Activated T-cell treated with anti-CD3 and anti-CD28 coated beads for 48 hours (primary cell): ENCODE results near the gene ACVR1.
"Not testable (repeated sequence)": the region's sequence is repeated elsewhere in the genome, so short reads cannot be mapped to it uniquely, and the experiment has no call there.

Experiments
- DNase-seq: peaks from one replicate; pipeline ENCODE4 v3.0.0-alpha.2; 2020; ENCODE audit warnings: low read depth

ACVR1 gene

DNA sequence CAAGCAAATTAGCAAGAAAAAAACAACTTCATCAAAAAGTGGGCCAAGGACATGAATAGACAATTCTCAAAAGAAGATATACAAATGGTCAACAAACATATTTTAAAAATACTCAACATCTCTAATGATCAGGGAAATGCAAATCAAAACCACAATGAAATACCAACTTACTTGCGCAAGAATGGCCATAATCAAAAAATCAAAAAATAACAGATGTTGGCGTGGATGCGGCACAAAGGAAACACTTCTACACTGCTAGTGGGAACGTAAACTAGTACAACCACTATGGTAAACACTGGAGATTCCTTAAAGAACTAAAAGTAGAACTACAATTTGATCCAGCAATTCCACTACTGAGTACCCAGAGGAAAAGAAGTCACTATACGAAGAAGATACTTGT is 119.7 kb downstream of the ACVR1 start:
- DNase-seq, result not testable (repeated sequence)

DNA sequence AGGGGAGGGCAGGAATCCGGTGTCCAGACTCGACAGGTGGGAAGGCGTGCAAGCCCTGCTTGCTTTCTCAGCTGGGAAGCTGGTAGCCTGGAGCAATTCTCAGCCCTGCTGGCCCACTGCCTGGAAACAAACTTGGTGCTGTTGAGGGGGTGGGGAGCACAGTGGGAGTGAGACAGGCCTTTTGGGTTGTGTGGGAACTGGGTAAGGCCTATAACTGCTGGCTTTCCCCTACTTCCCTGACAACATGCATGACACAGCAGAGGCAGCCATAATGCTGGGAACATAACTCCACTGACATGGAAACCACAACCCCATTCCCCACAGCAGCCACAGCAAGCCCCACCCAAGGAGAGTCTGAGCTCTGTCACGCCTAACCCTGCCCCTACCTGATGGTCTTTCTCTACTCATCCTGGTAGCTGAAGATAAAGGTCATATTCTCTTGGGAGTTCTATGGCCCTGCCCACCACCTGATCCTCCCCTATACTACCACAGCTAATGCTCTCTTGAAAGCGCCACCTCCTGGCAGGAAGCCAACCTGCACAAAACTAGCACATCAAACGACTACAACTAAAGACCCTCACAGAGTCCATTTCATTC is 124.6 kb downstream of the ACVR1 start:
- DNase-seq, result no peak

DNA sequence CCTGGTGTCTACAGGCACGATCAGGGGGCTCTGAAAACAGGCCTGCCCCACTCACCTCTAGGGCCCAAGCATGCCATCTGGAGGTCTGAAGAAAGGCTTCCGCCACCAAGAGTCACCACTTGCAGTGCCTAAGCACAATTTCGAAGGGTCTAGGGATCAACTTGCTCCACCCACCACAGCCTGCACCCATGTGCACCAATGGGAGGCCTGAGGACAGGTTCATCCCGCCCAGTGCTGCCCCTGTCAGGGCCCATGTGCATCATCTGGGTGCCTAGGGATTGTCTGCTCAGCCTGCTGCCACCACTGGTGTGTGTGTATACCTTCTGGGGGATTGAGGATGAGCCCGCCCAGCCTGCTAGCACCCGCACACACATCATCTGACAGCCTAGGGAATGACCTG is 126.4 kb downstream of the ACVR1 start:
- DNase-seq, result no peak

DNA sequence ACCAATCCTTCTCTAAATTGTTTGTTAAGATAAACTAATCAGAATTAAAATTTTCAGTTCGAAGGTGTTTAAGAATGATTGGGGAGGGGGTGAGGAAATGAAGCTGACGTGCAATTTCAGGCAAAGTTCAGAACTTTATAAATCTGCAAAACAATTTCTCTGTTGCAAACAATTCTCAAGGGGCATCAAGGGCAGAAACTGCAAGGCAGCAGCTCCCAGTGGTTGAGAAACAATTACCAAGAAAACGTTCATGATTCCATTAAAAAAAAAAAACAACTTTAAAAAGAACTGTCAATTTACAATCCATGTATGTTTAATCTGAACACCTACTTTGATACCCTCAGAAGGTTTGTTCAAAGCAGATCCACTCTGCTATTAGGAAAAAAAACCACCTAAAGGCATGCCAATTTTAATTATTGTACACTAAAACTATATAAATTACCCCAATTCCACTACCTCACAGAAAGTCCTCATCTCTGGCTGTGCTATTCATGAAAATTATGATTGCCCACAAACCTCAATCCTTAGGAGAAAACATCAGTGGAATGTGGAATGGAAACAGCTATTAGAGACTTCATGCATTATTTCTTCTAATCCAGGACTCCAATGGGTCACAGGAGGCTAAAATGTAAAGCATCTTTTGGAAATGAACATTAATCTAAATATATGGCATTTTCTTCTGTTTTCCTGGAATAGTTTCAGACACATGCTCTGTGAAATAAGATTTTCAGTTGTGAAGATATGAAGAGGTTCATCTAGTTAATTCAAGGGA is 127.6 kb downstream of the ACVR1 start:
- DNase-seq, result no peak

DNA sequence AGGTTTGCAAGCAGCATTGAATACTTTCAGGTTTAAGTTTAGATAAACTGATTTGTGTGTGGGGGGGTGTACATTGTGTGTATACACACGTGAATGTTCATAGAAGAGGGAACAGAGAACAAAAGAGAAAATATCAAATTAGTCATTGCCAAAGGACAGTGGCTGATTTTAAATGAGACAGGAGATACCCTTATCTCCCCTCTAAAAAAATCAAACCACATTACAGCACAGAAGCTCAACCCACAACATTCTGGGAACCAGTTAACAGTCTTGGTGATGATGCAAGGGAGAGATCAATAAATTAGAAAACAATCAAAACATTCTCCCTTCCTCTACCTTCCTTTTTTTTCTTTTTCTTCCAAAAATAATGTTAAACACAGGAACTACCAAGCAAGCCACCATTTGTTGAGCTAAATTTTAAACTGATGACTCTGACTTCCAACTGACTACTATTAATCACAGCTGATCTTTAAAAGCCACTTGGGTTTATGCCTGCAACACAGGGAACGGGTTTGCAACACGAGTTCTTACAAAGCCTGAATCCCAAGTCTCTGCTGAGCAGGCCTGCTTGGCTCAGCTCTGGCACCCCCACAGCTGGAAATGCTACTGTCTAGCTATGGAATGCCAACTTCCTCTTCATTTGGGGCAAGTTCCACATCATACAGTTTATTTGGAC is 128.3 kb downstream of the ACVR1 start:
- DNase-seq, result no peak

DNA sequence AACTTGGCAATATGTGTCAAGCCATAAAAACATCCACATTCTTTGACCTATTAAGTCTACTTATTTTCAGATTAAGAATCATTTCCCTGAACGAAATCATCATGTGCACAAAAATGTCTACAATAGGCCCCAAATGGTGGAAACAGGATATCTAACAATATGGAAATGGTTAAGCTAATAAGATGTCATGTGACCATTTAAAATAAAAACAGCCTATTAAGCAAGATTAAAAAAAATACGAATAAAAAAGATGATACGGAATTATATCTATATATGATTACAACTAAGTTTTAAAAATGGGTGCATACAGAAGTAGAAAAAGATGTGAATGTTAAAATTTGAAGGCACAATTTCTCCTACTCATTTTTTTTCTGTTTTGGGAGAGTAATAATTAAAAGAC is 128.8 kb downstream of the ACVR1 start:
- DNase-seq, result no peak

DNA sequence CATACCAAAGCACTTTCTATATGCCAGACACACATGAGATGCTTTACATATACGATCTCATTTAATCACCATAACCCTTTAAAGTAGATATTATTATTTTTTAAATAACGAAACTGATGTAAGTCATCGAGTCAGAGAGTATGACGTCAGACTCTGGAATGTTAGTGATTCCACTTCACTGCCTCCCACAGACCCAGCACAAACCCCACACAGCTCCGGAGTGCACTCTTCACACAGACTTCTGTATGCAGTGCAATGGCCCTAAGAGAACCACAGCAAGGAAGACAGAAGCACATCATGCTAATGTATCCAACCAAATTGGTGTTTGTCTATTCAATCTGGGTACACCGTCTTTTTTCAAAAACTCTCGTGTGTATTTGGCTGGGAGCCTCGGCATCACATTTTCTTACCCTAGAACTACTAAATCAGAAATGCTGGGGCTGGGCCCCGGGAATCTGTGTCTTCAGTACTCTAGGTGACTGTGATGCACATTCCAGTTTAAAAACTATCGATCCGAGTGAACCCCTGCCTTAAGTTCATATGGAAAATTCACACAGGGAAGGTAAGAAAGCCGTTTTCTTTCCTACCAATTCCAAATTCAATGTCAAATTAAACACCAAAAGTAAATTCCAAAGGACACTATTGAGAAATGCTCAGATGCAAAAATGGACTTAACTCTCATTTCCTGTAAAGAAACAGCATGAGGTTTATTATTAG is 129.7 kb downstream of the ACVR1 start:
- no peak for DNase-seq

DNA sequence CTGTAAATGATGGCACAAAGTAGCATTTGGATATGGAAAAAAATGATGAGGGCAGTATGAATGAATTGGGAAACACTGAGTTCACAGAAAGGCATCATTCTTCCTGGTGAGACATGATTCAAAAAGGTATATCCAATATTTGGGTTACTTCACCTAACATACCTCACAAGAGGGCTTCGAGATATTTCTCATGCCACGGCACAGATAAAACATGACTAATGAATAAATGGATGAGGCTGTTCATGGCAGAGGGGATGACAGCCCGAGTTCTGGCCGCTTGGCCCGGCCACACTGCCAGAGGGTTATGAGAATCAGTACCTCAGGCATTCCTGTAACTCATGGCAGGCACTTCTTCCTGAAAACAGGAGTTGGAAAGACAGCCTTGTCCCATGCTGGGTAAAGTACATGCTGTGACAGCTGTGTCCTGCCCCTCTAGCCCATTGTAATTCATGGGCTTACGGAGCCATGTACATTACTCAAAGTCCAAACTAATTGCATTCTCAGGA is 131.5 kb downstream of the ACVR1 start:
- no peak for DNase-seq

DNA sequence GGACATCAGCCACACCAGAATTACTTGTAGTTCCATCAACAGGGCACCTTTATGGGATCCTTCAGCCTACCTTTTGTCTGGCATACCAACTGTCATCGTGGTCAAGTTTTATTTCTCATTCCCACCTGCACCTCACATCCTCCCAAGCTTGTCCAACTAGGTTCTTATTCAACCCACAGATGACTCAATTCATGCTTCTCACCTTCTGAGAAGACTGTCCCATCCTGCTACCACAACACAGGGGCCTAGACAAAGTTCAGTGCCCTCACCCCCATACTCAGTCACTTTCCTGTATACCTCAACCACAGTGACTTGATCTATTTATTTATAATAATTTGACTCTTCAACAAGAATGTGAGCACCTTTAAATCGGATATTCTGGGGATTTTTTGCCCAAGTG is 133.1 kb downstream of the ACVR1 start:
- DNase-seq, result no peak

DNA sequence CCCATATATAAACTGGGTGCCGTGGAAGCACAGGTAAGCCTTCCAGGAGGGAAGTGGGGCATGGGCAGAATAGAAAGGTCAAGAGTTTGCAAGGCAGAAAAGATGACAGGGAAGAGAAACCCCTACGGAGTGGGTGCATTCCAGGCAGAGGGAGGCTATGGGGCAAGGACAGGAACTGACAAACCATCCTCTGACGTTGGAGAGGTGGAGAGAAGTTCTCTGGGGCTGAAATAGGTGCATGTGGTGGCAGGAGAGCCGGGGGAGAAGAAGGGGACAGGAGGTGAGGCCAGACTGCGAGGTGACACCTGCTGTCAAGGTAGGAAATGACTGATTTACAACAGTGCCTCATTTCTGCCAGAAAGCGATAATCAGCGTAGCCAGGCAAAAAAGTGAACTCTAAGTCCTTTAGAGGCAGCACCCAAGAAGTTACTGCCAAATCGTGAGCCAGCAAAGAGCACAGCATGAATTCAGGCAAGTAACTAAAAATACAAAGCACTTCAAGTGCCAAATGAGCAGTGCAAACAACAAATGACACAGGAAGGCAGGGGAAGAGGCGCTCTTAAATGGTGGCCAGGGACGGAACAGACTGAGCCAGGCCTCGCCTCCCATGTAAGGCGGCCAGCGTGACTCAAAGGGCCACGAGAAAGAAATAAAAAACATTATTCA is 134.2 kb downstream of the ACVR1 start:
- no peak for DNase-seq

DNA sequence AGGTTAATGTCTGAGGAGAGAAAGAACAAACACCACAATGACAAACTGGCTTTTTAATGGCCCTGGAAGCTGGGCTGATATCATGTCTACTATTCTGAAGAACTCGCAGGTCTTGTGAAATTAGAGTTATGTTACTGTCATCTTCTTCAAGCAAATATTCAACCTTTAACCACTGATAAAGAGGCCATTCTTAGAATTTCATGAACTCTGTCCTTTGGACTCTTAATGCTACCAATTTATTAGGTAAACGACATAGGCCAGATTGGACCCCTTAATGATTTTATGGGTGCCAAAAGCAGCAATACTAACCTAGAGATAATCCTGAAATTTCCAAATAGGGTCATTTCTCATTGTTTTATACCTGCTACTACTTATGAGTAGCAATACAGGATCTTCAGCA is 138.5 kb downstream of the ACVR1 start:
- no peak for DNase-seq

DNA sequence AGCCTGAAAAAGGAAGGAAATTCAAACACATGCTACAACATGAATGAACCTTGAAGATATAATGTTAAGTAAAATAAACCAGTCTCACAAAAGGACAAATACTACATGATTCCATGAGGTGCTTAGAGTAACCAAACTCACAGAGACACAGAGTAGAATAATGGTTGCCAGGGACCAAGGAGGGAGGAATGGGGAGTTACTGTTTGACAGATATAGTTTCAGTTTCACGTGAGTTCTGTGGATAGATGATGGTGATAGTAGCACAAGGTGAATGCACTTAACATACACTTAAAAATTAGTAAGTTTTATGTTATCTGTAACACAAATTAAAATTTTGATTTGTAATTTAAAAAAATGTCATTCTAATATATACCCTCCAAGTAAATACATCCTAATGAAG is 140.6 kb downstream of the ACVR1 start:
- DNase-seq, result no peak

DNA sequence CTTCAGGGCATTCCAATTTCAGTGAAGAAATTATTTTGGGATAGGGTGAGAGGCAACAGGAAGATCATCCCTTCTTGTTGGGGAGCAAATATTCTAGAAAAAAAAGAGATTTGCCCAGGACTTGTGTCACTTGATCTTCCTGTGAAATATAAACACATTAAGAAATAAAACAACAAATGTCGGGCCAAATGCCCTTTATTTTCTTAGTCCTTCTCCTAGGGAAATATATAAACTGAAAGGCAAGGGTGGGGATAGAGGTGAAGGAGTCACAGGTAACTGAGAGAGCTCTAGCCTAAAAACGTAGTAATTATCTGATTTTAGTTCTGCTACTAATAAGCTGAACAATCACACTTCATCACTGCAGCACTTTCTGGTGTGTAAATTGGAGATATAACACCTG is 142.9 kb downstream of the ACVR1 start:
- no peak for DNase-seq

DNA sequence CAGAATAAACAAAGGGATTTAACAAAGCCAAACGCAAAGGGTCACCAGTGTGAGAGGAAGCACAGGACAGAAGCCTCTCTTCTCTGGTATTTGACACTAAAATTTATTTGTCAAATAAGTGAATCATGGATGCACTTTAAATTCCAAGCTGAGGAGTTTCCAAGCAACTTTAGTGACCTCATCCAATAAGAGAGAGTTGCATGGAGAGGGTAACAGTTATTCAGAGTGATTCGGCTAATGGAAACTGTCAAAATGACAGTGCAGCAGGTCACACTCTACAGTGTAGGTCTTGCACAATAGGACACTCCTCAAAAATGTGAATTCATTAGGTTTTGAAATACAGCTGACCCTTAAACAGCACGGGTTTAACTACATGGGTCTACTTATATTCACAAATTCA is 143.5 kb downstream of the ACVR1 start:
- DNase-seq, result no peak

DNA sequence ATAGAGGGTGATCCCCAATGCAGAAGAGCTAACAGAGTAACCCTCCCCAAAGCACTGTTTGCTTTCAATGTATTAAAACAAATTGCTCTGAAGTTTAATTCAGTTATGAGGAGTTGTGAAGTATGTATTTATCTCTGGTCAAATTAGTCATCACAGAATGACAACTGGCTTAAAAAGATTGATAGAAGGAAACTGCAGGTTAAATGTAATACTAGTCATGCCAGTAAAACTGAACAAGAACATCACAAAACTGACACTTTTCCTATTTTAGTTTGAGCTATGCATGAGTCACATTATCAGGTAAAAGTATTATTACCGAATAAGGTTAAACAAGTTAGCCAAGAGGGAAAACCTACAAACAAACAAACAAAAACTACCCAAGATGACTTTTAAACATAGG is 148.4 kb downstream of the ACVR1 start:
- DNase-seq, result no peak

DNA sequence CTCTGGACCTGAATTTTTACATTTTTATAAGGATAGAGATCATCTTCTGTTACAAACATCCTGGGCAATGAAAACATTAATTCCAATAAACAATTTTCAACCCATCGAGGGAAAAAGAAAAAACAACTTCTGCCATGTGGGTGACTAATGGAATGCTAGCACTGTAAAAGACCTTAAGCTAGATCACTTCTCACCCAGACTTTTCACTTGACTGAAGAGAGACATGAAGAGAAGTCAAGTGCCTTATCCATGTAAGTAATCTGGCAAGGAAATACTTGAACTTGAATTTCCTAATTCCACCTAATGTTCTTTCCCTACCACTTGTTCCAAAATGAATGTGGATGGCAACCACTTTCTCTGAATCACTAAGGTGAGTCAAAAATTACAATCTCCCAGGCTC is 149.2 kb downstream of the ACVR1 start:
- DNase-seq, result no peak

DNA sequence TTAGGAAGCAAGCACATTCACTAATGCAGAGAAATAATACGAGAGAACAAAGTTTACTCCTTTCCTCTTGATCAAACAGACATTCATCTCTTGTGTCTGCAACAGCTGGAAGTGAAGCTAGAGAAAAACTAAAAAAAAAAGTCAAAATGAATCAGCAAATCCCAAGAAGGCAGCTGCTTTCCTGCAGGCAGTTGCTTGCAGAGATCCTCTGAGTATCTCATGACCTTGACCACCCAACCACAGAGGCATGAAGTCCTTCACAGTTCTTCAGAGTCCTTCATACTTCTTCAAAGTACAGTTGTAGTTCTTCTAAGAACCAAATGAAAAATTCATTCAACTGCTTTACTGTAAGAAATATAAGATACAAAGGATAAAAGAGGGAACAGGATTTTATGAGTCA is 150.3 kb downstream of the ACVR1 start:
- no peak for DNase-seq

DNA sequence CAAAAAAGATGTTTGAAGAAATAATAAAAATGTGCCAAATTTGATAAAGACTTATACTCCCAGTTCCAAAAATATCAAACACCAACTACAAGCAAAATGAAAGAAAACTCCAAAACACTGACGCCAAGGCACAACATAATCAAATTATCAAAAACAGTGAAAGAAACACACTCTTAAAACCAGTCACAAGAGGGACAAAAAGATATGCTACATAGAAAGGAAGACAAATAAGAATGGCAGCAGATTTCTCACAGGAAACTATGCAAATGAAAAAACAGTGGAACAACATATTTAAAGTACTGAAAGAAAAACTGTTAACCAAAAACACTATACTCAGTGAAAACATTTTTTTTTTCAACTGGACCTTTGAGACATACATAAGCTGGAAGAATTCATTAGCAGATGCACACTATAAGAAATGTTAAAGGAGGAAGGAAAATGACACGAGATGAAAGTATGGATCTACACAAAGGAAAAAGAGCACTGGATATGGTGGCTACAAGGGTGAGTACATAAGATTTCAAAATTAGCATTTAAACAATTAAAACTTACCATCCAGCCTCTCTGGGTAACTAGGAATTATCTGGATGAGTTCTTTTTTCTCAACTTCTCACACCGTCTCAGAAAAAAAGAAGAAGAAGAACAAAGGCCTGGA is 153.4 kb downstream of the ACVR1 start:
- DNase-seq, result no peak

DNA sequence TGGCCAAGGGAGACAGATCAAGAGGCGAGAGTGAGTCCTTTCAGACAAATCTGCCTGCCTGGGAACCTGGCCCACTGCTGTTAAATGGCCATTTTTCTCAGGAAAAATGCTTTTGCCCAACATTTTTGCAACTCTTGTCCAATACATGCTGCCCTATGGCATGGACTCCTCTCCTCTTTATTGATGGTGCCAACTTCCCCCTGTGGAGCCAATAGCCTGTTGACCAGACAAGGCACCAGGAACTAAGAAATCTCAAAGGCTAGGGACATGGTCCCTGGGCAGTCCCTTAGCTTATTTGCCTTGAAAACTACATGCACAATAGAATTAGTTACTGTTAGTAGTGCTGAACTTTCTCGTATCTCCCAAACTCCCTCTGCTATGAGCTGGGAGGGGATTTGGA is 155.6 kb downstream of the ACVR1 start:
- no peak for DNase-seq

DNA sequence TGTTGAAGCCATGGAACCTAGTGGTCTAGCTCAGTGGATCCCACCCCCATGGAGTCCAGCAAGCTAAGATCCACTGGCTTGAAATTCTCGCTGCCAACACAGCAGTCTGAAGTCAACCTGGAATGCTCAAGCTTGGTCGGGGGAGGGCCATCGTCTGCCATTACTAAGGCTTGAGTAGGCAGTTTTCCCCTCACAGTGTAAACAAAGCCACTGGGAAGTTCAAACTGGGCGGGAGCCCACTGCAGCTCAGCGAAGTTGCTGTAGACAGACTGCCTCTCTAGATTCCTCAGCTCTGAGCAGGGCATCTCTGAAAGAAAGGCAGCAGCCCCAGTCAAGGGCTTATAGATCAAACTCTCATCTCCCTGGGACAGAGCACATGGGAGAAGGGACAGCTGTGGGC is 171.5 kb downstream of the ACVR1 start:
- DNase-seq, result not testable (repeated sequence)

DNA sequence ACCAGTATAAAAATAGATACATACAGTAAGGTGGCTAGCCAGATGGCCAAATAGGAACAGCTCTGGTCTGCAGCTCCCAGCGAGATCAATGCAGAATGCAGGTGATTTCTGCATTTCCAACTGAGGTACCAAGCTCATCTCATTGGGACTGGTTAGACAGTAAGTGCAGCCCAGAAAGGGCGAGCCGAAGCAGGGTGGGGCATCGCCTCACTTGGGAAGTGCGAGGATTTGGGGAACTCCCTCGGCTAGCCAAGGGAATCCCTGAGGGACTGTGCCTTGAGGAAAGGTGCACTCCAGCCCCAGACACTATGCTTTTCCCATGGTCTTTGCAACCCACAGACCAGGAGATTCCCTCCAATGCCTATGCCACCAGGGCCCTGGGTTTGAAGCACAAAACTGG is 172.0 kb downstream of the ACVR1 start:
- DNase-seq, result not testable (repeated sequence)

DNA sequence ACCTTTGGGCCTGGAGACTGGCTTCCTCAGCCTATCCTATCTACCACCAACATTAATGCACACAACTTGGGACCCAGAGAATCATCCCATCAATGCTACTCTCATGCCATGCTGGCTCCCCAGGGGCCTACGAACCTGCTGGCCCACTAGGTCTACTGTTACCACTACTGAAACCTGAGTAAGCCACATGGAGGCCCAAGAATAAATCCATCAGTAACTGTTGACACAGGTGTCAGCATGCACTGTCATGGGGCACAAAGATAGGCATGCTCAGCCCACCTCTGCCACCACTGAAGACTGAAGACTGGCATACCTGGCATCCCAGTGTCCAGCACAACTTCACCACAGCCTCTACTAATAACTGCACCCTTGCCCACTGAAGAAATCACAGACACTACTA is 176.3 kb downstream of the ACVR1 start:
- DNase-seq, result no peak
